Liver (tissue), 9 donors: ENCODE data around the gene NAA11. TPM values are rescaled to one million over a fixed set of nuclear protein-coding genes. Genes with fewer than 3 reads are reported as not detected.

Experiments
- DNase-seq: peaks from one replicate; pipeline ENCODE4 v3.0.0-alpha.2; 2017; ENCODE audit warnings: low spot score
- H3K27ac ChIP-seq, 2 donors: one replicate each; pipeline ENCODE4 v1.7.0; 2013; ENCODE audit warnings: inconsistent platforms in 2 of 2, low read length in 2 of 2, control low read depth in 1 of 2, low read depth in 1 of 2, mild to moderate bottlenecking in 1 of 2
- H3K27me3 ChIP-seq, 4 donors: one replicate each; pipeline versions ENCODE4 v1.6.1 to v1.7.0; 2013; ENCODE audit warnings: low read length in 3 of 4, inconsistent platforms in 1 of 4, mild to moderate bottlenecking in 1 of 4, moderate library complexity in 1 of 4; ENCODE audit not compliant: control insufficient read depth in 4 of 4, insufficient read depth in 4 of 4
- H3K36me3 ChIP-seq, 4 donors: one replicate each; pipeline versions ENCODE4 v1.6.1 to v1.7.0; 2013; ENCODE audit warnings: low read length in 3 of 4, mild to moderate bottlenecking in 3 of 4, low read depth in 1 of 4, moderate library complexity in 1 of 4; ENCODE audit not compliant: control insufficient read depth in 4 of 4, insufficient read depth in 3 of 4
- H3K4me1 ChIP-seq, 4 donors: one replicate each; pipeline versions ENCODE4 v1.6.1 to v1.7.0; 2013; ENCODE audit warnings: low read length in 3 of 4, mild to moderate bottlenecking in 3 of 4, moderate library complexity in 1 of 4; ENCODE audit not compliant: control insufficient read depth in 4 of 4, insufficient read depth in 4 of 4
- H3K4me3 ChIP-seq, 3 donors: one replicate each; pipeline versions ENCODE4 v1.6.1 to v1.7.0; 2013; ENCODE audit warnings: low read length in 3 of 3, control low read depth in 1 of 3, low read depth in 1 of 3, mild to moderate bottlenecking in 1 of 3
- H3K9ac ChIP-seq, 2 donors: one replicate each; pipeline ENCODE4 v1.7.0; 2013; ENCODE audit warnings: low read length in 2 of 2, mild to moderate bottlenecking in 2 of 2, moderate library complexity in 2 of 2, control low read depth in 1 of 2, low read depth in 1 of 2
- H3K9me3 ChIP-seq, 4 donors: one replicate each; pipeline versions ENCODE4 v1.6.1 to v1.7.0; 2013; ENCODE audit warnings: low read length in 3 of 4; ENCODE audit not compliant: control insufficient read depth in 4 of 4
- ATF3 ChIP-seq: IDR thresholded peaks from 2 replicates; pipeline ENCODE4 v1.6.1; 2016; ENCODE audit warnings: antibody characterized with exemption
- CTCF ChIP-seq: fragments of 150-350 bp; IDR thresholded peaks from 2 replicates; pipeline ENCODE4 v1.5.1; 2017; ENCODE audit warnings: improper control_type of control experiment, low read depth, low read length; ENCODE audit not compliant: missing input control
- EGR1 ChIP-seq, 2 donors: IDR thresholded peaks; 2 replicates each; pipeline ENCODE4 v1.6.1; 2016 to 2018; ENCODE audit warnings: antibody characterized with exemption in 2 of 2, low read depth in 2 of 2
- FOXA1 ChIP-seq: IDR thresholded peaks from 2 replicates; pipeline ENCODE4 v1.6.1; 2016; ENCODE audit warnings: antibody characterized with exemption
- FOXA2 ChIP-seq: IDR thresholded peaks from 2 replicates; pipeline ENCODE4 v1.6.1; 2016; ENCODE audit warnings: antibody characterized with exemption
- HNF4A ChIP-seq, 2 donors: conservative IDR thresholded peaks; 2 replicates each; pipeline ENCODE4 v1.6.1; 2016; ENCODE audit warnings: antibody characterized with exemption in 2 of 2, mild to moderate bottlenecking in 2 of 2
- HNF4G ChIP-seq: IDR thresholded peaks from 2 replicates; pipeline ENCODE4 v1.6.1; 2016; ENCODE audit warnings: antibody characterized with exemption
- JUND ChIP-seq, 2 donors: IDR thresholded peaks; 2 replicates each; pipeline ENCODE4 v1.6.1; 2016; ENCODE audit warnings: antibody characterized with exemption in 2 of 2
- MAX ChIP-seq: IDR thresholded peaks from 2 replicates; pipeline ENCODE4 v1.6.1; 2016; ENCODE audit warnings: antibody characterized with exemption
- NR2F2 ChIP-seq: IDR thresholded peaks from 2 replicates; pipeline ENCODE4 v1.6.1; 2016; ENCODE audit warnings: antibody characterized with exemption
- RAD21 ChIP-seq, 2 donors: IDR thresholded peaks; 2 replicates each; pipeline ENCODE4 v1.6.1; 2016; ENCODE audit warnings: antibody characterized with exemption in 2 of 2, mild to moderate bottlenecking in 2 of 2
- REST ChIP-seq: IDR thresholded peaks from 2 replicates; pipeline ENCODE4 v1.6.1; 2016; ENCODE audit warnings: antibody characterized with exemption, mild to moderate bottlenecking
- RXRA ChIP-seq, 2 donors: IDR thresholded peaks; 2 replicates each; pipeline ENCODE4 v1.6.1; 2017 to 2018; ENCODE audit warnings: antibody characterized with exemption in 2 of 2, mild to moderate bottlenecking in 1 of 2
- SP1 ChIP-seq: IDR thresholded peaks from 2 replicates; pipeline ENCODE4 v1.6.1; 2018; ENCODE audit warnings: antibody characterized with exemption, mild to moderate bottlenecking
- TAF1 ChIP-seq: conservative IDR thresholded peaks from 2 replicates; pipeline ENCODE4 v1.6.1; 2016; ENCODE audit warnings: antibody characterized with exemption, mild to moderate bottlenecking
- YY1 ChIP-seq: IDR thresholded peaks from 2 replicates; pipeline ENCODE4 v1.6.1; 2016; ENCODE audit warnings: antibody characterized with exemption, mild to moderate bottlenecking
- ZBTB33 ChIP-seq: IDR thresholded peaks from 2 replicates; pipeline ENCODE4 v1.6.1; 2016; ENCODE audit warnings: antibody characterized with exemption
- WGBS: extraction: QIAGEN DNeasy Blood & Tissue Kit; methylation state at CpG from one replicate; pipeline ENCODE4 v1.1.7; 2013; 5-methylcytosine and 5-hydroxymethylcytosine counted together
- polyA plus RNA-seq, 2 donors: library from polyadenylated mRNA; stranded (reverse) in 1 of 2; unstranded in 1 of 2; fragments of 200-250 nt in 1 of 2; fragments of >200 nt in 1 of 2; fragmentation: Nextera tagmentation in 1 of 2; extraction: Ambion mirVana in 1 of 2; gene quantifications; one replicate each; pipeline versions ENCODE4 v1.2.1 to v1.2.3, GENCODE V29; 2013 to 2015
- total RNA-seq, 2 donors: library from RNA; depleted of rRNA; stranded (reverse); fragments of >200 nt; gene quantifications; one replicate each; pipeline ENCODE4 v1.2.3, GENCODE V29; 2014
- donor health status: healthy.
- donor health status: healthy.
- donor health status: healthy.
- donor health status: healthy.
- donor health status: healthy.

NAA11 gene
- not detected for total RNA-seq
- not detected for polyA plus RNA-seq

- H3K27me3 ChIP-seq, result no peaks in the 10 kb centered on the region
- DNase-seq, result no peak
- no peak within 1 kb of the TSS for H3K9ac ChIP-seq
- H3K4me1 ChIP-seq, result no peaks in the 10 kb centered on the region
- H3K9me3 ChIP-seq, result no peaks in the 10 kb centered on the region
- TF ChIP-seq RXRA (IDR thresholded peaks at IDR 0.05) (no peak), CTCF (no peak), JUND (IDR thresholded peaks at IDR 0.05) (no peak), YY1 (no peak), EGR1 (IDR thresholded peaks at IDR 0.05; ENCODE audit: low read depth in 2 of 2) (no peak), NR2F2 (no peak), HNF4G (no peak), TAF1 (no peak), MAX (no peak), ATF3 (no peak)
- H3K4me3 ChIP-seq, result no peak within 1 kb of the TSS
- WGBS, result 87% methylated on average over 19 of the region's 19 CpGs
- H3K36me3 ChIP-seq, result no peaks in the 10 kb centered on the region
- H3K27ac ChIP-seq, result no peak within 1 kb of the TSS
These were observed at the start of gene NAA11 for GRCh38 chr4:79325864-79326328. NAA11 (minus strand) TSS chr4:79326061; CDS start chr4:79325877, 184 bp downstream.

- WGBS, result 58% methylated on average over 2 of the region's 2 CpGs
- no peak overlapping the region for H3K27ac ChIP-seq
- no peak for DNase-seq
These were observed 44.2 kb upstream of the NAA11 start for GRCh38 chr4:79370026-79370425.

More at GRCh38 chr4:79370026-79370425, 44.2 kb upstream of the NAA11 start:
- H3K9me3 ChIP-seq, result no peaks in the 10 kb centered on the region
- no peaks in the 10 kb centered on the region for H3K36me3 ChIP-seq
- no peaks in the 10 kb centered on the region for H3K27me3 ChIP-seq
- TF ChIP-seq RAD21 (IDR thresholded peaks at IDR 0.05) (no peak), SP1 (no peak), FOXA2 (no peak), EGR1 (IDR thresholded peaks at IDR 0.05; ENCODE audit: low read depth in 2 of 2) (no peak), FOXA1 (no peak), RXRA (IDR thresholded peaks at IDR 0.05) (no peak), YY1 (no peak), HNF4G (no peak), ZBTB33 (no peak), HNF4A (conservative IDR thresholded peaks at IDR 0.05) (no peak), REST (no peak), ATF3 (no peak), JUND (IDR thresholded peaks at IDR 0.05) (no peak), NR2F2 (no peak)
- H3K9ac ChIP-seq, result no peak overlapping the region
- no peaks in the 10 kb centered on the region for H3K4me1 ChIP-seq
- no peak overlapping the region for H3K4me3 ChIP-seq
